GM19452 (cell line): Measurements from ENCODE around the gene C2orf81.
A peak's percentile ranks its signal among the peaks of the same experiment; 100 is the strongest.
"Not testable (repeated sequence)": the region's sequence is repeated elsewhere in the genome, so short reads cannot be mapped to it uniquely, and the experiment has no call there.

Source experiments
- ATAC-seq: cut with Tn5 transposase; IDR thresholded peaks from one replicate; pipeline ENCODE4 v1.9.1; 2021; ENCODE audit not compliant: unreplicated experiment

C2orf81 gene

DNA sequence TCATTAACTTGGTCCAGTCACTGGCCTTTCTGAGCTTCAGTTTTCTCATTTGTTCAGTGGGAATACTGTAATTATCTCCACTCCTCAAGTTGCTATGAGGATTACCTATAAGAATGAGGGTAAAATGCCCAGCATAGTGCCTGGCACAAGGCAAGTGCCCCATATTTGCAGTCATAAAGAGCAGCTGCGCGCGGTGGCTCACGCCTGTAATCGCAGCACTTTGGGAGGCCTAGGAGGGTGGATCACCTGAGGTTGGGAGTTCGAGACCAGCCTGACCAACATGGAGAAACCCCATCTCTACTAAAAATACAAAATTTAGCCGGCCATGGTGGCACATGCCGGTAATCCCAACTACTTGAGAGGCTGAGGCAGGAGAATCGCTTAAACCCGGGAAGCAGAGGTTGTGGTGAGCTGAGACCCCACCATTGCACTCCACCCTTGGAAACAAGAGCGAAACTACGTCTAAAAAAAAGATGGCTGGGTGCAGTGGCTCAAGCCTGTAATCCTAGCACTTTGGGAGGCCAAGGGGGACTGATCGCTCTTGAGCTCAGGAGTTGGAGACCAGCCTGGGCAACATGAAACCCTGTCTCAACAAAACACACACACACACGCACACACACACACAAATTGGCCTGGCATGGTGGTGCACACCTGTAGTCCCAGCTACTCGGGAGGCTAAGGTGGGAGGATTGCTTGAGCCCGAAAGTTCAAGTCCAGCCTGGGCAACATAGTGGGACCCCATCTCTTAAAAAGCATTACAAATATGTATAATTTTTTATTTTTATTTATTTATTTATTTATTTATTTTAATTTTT lies 21.3 kb upstream of the C2orf81 start:
- ATAC-seq: not testable (repeated sequence)

DNA sequence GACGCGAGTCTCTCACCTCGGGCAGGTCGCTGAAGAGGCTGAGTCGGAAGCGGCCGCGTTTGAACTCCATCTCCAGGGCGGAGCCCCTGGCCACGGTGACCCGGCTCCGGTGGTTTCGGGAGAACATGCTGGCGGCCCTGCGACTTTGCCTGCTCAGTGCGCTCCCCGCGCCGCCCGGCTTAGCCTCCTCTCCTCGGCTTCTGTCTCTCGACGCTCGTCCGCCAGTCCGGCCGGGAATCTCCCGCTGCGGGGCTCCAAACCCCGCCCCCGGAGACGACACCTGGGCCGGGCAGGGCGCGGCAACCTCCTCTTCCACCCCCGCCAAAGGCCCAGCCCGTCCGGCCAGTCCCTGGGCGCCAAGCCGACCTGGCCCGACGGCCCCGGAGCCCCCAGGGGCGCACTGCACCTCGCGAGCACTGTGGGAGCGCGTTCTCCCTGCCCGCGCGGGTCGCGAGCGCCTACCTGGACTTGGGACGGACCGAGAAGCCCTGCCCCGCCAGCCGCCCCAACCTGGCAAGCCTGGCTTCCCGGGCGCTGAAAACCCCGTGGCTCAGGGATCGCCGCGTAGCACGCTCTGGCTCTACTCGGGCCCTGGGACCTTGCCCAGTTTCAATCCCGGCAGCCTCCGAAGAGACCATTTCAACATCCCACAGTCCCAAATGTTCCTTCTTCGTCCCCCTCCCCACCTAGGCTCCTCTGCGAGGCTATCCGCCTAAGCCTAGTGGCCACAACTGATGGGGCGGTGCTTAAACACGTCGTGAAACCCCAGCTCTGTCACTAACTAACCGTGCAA lies 20.5 kb upstream of the C2orf81 start, which contains the start of gene RTKN:
Gene RTKN (minus strand): TSS at position 248 of the 793 bp plus-strand sequence. CDS start 121 bp downstream, at position 127.
- ATAC-seq: no peak

DNA sequence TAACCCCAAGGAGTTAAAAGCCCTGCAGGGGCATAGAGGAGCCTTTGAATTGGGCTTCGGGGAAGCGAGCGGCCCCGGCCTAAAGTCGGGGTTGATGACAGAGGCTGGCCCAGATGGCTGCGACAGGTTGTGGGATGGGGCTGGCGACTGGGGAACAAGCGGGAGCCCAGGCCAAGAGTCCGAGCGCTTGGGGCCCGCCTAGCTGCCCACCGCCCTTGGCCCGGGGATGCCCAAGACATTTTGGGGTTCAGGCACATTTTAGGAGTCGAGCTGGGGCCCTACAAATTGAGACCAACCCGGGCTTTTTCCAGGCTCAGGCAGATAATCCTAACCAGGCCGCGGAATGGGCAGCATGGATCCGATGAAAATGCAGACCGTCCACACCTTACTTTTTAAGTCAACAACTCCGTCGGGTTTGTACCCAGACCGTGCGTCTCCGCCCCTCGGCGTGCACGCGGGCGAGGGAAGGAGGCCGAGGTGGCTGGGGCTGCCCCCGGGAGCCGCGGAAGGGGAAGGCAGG lies 19.8 kb upstream of the C2orf81 start:
- no peak for ATAC-seq

DNA sequence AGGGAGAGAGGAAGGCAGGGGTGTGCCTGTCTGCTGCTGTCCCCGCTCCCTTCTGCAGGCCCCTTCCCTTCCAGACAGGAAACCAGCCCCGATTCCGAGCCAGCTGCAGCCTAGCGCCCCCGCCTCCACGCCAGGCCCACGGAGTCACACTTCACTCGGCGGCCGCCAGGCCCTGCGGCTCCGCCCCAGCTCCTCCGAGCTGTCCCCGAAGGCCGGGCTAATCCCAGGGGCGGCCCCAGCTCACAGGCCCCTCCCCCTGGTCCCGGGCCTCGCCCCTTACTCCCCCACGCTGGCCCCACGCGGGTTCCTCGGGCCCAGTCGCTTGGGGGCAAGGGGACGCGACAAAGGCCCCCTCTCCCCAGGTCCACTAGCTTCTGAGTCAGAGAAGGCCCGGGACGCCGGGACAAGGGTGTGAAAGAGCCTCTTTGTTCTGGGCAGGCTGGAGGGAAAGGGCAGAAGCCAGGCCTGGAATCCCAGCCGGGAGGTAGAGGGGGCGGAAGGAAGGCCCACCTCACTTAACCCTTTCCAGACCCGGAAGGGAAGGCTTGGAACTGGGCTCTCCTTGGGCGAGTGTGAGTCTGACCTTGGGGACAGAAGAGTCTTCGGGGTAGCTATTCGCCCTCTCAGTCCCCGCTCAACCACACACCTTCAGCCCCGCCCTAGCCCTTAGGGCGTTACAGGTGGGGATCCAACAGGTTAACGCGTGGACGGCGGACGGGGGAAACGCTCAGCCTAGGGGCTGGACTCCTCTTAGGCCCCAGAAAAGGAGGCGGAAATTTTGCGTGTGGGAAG lies 19.2 kb upstream of the C2orf81 start:
- ATAC-seq: peak; percentile 87

DNA sequence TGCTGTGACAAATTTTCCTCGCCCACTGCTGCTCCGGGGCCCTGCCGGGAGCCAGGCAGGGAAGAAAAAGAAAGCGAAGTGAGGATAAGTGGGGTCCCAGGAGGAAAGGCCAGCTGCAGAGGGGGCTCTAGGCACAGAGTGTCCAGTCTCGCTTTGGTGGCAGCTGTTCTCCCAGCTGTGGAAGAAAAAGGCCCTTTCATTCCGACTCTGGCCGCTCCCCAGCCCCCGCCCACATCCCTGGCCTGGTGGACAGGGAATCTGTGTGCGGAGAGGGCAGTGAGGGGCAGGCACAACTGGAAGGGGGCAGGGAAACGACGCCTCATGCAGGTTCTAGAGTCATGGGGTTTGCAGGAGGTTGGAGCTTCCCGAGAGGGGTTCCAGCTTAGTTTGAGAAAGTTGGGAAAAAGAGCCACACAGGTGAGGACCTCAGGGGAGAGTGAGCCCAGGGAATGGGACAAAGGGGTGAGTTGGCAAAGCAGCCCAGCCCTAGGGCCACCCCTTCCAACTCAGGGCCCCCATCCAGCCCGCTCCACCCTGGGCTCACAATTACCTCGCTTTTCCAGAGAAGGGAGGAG lies 18.5 kb upstream of the C2orf81 start:
- no peak for ATAC-seq

DNA sequence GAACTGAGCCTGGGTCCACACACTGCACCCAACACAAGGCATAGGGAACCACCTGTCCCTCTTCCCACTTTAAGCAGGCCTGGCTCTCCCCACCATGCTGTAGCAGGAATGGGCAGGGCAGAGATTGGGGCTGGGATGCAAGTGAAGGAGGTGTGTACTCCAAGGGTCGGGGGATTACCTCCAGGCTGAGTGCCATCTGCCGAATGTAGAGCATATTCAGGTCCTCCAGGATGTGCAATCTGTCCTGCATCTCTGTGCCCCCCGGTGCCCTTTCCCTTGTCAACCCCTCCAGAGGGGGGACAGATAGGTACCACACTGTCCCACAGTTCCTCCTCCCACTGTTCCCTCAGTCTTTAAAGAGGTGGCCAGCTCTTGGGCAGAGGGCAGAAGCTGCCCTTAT lies 18.0 kb upstream of the C2orf81 start:
- no peak for ATAC-seq

DNA sequence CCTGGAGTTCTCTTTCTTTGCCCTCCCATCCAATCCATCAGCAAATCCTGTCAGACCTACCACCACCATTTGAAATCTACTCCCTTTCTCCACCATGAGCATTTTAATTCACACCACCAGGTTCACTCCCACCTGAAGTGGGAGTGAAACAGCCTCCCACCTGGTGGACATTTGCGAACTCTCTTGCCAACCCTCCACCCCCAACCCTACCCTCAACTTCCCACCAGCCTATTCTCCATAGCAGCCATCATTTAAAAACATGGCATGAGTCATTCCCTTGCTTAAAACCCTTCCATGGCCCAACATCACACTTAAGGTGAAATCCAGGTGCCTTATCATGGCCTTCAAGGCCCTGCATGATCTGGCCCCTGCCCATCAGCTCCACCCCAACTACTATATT lies 16.8 kb upstream of the C2orf81 start:
- no peak for ATAC-seq

DNA sequence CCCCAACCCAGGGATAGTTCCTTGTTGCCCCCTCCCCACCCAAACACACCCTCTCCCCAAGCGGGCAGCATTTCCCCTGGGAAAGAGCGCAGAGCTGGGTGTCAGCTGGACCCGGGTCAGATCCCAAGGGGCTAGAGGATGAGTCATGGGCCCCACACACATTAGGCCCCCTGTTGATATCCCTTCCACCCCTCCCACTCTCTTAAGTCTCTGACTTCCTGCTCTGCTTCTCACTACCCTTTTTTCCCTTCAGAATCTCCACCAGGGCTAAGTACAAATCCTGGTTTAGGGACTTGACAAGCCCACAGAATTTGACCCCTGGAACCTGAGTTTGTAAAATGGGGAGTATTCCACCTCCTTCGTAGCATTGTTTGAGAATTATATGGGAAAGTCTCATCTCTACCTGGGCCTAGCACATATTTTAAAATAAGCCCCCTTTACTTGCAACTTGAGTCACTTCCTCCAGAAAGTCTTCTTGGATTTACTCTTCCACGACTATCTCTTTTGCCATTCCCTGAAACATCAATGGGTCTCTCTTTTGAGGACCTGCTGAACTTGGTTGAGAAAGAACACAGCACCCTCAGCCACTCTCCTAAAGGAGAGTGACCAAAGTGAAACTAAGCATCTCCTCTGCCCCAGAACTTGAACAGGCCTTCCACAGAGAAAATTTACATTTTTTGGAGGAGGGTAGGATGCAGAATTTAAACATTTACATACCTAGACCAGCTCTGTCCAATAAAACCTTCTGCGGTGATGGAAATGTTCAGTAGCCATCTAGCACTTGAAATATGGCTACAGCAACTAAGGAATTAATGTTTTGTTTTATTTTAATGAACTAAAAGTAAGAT lies 15.7 kb upstream of the C2orf81 start:
- no peak for ATAC-seq

DNA sequence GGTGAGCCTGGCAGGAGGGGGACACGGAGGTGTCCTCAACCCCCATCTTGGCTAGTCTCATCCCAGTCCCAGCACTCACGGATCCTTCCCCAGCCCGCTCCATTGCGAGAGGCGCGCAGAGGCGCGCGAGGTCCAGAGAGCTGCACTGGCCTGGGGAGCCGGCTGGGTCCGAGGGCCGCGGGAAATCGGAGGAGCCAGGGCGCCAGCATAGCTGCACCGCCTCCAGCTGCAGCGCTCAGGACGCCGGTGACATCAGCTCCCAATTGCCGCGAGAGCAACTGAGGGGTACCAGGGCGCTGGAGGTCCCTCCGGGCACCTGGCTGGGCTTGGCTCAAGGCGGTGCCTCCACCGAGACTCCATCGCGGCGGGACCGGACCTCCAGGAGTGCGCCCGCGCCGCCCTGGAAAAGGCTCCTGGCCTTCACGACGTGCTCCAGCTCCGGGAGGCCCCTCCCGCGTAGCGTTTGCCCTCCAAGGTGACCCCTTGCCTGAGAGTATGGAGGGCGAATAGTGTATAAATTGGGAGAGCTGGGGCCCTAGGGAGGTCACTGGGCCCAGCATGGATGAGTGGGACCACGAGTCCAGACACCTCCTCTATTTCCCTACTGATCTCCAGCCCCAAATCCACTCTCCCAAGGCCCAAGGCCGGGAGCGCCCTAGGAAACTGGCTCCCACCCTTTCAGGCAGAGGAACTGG lies 14.8 kb upstream of the C2orf81 start:
- no peak for ATAC-seq

DNA sequence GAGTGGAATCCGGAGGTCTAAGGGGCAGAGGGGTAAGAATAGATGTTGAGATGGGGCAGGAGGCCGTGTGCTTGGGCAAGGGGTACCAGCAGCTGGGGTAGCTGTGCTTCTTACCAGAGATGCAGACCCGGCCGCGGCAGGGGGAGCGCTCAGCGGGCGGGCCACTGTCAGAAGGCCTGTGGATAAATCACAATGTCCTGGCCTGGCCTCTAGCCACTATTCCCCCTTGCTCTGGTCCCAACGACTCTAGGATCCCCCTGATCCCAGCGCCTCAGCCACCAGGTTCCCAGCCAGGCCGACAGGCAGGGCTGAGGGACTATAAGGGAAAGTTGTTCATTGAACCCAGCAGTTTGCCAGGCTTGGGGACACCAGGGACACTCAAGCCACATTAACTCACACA lies 9.1 kb upstream of the C2orf81 start:
- ATAC-seq: no peak

DNA sequence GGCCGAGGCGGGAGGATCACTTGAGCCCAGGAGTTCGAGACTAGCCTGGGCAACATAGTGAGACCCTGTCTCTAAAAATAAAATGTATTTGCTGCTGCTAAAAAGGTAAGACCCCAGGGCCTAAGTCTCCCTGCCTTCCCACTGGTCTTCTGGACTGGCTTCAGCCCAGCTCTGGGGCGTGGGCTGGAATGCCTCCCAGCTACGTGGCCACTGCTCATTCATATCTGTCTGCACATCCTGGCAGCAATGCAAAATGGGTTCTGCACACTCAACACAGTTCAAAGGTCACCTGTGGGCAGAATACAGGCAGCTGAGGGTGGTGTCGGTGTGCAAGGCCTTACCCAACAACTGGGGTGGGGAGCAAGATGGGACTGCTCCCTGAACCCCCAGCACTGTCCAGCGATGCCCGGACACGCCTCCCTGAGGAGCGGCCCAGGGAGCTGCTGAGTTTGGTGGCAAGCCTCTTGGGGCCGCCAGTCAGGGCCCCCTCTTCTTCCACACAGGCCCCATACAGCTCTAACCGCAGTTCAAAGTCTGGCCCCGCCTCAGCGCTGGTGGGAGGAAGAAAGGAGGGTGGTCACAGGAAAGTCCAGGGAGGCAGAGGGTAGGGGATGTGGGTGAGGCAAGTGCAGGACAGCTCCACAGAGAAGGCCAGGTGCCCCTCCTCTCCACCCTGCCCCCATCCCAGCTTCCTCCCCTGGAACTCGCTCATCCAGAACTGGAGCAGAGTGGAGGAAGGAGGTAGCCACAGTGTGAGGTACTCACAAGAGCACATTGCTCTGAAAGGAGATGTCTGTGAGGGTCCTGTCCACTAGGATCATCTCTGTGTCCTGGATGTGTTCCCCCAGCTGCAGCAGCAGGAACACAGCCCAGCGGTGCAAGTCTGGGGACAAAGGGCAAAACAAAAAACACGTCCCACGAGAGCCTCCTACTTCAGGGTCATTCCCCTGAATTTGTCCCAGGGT lies 8.3 kb upstream of the C2orf81 start:
- no peak for ATAC-seq

DNA sequence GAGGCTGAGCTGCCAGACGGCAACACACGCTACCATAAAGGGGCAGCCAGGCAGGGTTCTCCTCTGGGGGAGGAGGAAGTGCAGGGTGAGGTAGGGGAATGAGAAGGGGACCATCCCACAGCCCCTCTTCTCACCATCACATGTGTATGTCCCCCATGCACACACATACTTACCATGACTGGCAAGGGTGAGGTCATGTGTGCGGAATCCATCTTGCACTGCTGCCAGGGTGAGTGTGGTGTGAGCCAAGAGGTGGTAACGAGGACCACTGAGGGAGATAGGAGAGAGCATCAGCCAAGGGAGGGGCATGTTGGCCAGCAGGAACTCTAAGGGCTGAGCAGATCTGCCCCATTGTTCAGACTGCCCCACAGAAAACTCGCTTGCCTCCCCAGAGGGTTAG lies 7.3 kb upstream of the C2orf81 start:
- no peak for ATAC-seq

DNA sequence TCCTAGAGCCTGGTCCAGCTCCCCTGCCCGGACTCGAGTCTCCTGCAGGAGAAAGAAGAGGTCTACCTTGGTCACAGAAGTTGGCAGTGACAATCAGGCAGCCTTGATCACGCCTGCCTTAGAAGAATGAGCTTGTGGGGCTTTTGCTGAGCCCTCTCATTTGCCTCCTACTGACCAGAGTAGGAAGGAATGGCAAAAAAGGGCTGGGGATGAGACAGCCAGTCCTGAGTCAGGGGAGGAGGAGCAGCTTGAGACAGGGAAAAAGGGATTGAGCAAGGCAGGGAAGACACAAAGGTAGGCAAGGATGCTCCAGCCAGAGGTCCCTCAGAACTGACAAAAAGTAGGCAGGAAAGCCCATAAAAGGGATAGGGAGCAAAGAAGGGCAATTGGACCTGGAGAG lies 6.1 kb upstream of the C2orf81 start:
- ATAC-seq: no peak

DNA sequence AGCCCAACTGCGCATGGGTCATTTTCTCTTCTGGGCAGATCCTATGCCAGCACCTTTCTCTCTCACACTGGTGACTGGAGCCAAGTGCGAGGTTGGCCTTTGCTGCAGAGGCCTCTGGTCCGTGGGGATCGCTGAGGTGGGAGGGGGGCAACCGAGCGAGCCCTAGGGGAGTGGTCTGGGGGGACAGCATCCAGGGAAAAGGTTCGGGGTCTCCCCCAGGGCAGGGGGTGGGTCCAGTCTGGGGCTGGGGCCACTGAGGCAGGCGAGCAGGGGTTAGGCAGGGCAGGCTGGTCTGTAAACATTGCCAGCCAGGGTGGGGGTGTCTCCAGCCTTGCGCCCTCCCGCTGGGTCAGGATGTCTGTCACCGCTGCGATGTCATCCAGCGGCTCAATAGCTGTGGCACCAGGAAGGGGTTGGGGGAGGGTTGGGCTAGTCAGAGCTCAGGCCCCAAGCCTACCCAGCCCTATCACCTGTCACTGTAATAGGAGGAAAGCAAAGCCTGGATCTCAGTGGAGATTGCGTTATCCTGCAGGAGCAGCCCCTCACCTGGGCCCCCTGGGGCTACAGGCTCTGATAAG lies 4.9 kb upstream of the C2orf81 start:
- ATAC-seq: no peak

DNA sequence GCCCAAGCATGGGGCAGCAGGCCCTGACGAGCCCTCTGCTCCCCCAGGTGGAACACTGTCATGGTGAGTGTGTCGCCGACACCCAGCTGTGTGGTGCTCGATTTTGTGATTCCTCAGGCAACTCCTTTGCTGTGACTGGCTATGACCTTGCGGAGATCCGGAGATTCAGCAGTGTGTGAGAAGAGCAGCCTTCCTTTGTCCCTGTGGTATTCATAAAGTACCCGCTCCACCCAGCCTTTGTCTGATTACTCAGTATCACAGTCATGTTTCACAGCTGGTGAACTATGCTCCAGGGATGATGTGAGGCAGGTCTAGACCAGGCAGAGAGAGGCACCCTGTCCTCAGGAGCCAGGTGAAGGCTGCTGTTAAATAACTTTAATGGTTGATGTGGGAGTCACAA lies 4.1 kb upstream of the C2orf81 start:
- no peak for ATAC-seq

DNA sequence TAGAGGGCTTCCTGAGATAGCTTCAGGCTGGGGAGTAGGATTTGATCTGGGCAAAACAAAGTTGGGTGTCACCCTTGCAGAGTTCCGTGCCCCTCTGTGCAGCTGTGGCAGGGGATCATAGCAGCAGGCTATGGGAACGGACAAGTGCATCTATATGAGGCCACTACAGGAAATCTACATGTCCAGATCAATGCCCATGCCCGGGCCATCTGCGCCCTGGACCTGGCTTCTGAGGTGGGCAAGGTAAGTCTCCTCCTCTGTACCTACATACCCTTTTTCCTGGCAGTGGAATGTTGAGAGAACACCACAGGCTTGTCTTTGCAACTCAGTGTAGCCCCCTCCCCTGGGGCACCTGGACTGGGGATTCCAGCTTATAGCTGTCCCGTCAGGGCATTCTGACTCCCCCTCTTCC lies 3.6 kb upstream of the C2orf81 start:
- no peak for ATAC-seq

DNA sequence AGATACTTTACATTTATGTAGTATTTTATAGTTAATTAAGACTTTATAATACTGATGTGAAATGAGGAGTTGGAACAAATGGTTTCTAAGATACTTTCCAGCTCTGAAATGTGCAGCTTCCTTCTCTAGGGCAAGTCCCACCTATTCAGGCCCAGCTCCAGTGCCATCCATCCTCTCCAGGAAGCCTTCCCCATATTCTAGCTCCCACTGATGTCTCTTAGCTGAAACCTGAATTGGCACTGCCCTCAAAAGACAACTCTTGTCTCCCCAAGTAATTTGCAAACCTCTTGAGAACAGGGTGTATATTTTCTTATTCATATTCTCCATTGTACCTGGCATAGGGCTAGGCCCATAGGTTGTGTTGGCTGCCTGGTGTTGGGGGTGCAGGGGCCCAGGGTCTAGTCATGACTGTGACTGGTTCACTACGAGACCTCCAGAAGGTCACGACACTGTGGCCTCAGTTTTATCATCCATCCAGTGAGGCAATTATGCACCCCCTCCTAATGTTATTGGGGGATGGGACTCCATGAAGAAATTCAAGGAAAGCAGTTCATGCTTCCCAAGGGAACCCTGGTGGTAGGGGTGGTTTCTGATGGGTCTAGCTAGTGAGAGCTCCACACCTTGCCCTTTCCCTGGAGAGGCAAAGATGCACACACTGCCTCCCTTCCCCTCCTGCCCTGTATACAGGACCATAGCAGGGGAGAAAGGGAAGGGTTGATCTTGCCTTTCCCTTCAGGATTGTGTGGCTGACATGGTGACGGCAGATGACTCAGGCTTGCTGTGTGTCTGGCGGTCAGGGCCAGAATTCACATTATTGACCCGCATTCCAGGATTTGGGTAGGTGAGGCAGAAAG lies 2.9 kb upstream of the C2orf81 start:
- ATAC-seq: no peak
